GM18499 (cell line): ENCODE data around the gene VWF.

Source experiments
- ATAC-seq: cut with Tn5 transposase; IDR thresholded peaks from one replicate; pipeline ENCODE4 v1.9.1; 2021; ENCODE audit warnings: moderate number of reproducible peaks; ENCODE audit not compliant: insufficient read depth, unreplicated experiment

The VWF gene

DNA sequence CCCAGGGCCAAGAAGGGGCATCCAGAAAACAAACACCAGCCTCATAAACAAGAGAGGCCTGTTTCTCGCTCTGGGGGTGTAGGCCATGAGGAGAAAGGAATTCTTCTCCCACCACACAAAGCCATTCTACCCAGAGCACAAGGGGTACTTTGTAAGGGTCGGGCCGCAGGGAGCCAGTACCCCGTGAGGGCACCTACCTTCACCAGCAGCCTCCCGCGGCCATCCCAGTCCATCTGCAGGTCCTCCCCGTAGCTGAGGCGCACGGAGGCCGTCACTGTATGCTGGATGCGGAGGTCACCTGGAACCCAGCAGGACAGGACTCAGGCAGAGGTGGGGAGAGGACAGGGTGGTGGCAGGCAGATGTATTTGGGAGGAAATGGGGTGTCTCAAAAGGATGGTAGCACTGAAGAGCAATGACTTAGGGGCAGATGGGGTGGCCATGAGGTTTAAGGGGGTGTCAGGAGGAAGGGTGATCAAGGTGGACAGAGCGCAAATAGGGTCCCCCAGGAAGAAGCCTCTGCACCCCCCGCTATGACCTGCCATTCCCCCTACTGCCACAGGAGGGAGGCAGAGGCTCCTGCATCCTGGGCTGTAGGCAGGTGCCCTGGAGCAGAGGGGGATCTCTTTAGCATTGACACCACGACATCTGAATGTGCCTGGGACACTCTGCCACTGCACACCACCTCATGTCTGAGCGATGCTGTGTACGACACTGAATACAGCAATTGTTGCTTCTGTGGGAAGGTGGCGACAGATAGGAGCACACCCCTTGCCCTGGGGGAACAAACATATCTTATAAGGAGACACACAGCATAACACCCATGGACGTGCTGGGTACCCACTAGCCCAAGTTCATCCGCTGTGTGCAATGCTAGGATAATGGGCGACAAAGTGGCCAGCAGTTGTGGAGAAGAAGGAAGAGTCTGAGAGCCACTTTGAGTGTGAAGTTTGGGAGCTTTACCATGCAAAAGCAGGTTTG, 61.4 kb downstream of the VWF start:
- no peak for ATAC-seq

DNA sequence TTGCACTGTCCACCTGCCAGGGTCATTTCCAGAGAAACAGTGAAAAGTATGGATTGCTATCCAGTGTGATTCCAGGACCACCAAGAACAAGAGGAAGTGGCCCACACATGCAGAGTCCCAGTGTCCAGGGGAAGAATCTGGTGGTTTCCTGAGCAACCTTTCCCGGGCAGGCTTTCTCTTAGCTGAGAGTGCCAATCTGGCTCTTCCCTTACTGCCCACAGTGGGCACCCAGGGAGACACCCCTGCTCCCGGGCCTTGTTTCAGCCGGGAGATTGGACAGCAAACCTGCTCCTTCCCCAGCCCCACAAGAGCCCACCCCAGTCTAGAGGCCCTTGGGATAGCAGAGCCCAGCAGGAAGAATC, 62.1 kb downstream of the VWF start:
- no peak for ATAC-seq

- no peak for ATAC-seq
Measured at GRCh38 chr12:6061660-6062059, 62.8 kb downstream of the VWF start.

GRCh38 chr12:6059860-6060565, 64.5 kb downstream of the VWF start:
- no peak for ATAC-seq

DNA sequence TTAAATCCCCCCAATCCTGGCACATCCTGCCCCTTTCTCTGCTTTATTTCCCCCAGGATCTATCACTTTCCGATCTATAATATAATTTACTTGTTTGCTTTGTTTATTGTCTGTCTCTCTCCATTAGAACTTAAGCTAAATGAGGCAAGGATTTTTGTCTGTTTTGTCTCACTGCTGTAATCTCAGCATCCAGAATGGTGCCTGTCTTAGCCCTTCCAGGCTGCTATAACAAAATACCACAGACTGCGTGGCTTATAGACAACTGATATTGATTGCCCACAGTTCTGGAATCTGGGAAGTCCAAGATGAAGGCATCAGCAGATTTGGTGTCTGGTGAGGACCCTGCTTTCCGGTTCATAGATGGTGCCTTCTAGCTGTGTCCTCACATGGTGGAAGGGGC, 65.2 kb downstream of the VWF start:
- no peak for ATAC-seq

DNA sequence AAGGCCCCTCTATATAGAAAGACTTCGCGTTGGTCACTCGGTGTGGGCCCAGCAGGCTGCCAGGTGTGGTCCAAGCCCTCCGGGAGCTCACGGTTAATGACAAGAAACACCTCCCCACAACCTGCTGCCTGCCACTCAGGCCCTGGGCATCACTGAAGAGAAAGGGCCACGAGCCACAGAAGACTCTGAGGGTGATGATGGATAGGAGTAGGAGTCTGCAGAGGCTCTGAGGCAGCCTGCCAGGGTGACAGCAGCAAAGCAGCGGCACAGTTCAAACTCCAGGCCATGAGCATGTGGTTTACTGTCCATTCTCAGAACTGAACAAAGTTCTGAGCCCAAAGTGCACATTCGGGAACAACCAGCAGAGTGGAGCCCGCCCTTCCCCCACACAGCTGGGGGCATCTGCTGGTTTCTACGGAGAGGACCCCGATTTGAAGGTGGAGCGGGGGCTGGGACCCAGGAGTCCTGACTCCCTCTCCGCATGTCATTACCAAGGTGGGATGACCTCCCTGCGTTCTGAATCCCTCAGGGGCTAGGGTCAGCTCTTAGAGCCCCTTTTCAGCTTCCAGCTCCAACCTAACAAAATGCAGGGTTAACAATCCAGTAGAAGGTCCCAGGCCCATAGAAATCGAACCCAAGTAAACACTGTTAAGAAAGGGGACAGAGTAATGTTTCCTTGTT, 65.8 kb downstream of the VWF start:
- no peak for ATAC-seq

GRCh38 chr12:6057700-6058099, 66.8 kb downstream of the VWF start:
- no peak for ATAC-seq

- no peak for ATAC-seq
Measured at GRCh38 chr12:6056406-6057240, 67.8 kb downstream of the VWF start.

DNA sequence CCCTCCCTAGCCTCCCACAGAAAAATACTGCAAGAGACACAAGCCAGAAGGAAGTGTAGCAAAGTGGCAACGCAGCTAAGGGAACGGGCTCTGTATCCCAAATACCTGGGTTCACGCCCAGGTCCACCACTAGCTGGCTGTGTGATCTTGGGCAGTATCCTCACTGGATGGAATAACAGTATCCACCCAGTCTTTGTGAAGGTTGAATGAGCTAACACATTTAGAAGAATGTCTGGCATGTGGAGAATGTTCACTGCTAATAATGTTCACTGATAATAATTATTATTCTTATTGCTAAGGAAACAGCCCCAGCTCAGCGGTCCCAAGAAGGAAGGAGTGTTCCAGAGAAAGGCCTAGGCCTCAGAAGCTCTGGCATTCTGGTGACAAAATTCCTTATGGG, 70.9 kb downstream of the VWF start:
- ATAC-seq, result no peak

- no peak for ATAC-seq
Measured at GRCh38 chr12:6052940-6053329, 71.5 kb downstream of the VWF start.

DNA sequence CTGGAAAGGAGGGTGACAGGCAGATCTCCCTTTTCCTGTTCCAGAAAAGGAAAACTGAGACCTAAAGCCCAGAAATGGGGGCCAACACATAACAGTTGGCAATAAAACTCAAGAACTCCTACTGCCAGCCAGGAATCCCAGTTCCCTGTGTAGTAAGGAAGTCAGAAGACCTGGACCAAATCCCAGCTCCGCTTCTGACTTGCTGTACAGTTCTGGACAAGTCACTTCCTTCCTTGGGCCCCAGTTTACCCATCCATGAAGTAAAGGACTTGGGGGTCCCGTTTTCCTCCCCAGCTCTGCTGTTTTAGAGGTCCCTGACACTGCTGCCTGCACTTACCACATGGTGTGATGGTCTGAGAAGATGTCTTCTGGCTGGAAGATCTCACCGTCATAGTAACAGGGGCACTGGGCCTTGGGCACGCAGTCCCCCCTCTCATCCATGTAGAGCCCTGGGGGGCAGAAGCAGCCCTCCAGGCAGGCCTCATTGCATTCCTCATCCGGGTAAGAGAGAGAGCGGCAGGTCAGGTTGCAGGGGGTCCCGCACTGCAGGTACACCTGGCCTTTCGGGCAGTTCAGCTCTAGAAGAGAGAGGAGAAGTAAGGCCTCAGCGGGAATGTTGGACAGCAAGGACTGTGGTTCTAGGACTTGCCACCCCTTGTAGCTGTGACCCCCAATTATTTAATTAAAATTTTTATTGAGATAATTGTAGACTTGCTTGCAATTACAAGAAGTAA, 72.1 kb downstream of the VWF start:
- ATAC-seq, result no peak

- ATAC-seq, result no peak
Measured at GRCh38 chr12:6049992-6050391, 74.5 kb downstream of the VWF start.

DNA sequence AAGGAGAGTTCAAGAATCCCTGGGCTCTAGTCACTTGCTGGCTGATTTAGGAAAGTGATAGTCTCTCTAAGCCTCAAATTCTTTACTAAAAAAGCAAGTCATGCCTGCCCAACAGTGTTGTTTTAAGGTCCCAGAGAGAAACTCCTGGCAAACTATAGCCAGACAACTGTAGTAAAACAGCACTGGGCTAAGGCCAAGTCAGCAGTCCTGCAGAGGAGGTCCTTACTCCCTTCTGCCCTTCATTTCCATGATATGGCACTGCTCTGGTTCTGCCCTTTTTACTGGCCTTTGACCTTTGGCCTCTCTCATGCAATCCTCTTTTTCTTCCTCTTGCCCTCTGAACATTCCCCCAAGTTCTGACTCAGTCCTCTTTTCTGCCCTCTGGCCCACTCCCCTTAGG, 74.9 kb downstream of the VWF start:
- no peak for ATAC-seq

DNA sequence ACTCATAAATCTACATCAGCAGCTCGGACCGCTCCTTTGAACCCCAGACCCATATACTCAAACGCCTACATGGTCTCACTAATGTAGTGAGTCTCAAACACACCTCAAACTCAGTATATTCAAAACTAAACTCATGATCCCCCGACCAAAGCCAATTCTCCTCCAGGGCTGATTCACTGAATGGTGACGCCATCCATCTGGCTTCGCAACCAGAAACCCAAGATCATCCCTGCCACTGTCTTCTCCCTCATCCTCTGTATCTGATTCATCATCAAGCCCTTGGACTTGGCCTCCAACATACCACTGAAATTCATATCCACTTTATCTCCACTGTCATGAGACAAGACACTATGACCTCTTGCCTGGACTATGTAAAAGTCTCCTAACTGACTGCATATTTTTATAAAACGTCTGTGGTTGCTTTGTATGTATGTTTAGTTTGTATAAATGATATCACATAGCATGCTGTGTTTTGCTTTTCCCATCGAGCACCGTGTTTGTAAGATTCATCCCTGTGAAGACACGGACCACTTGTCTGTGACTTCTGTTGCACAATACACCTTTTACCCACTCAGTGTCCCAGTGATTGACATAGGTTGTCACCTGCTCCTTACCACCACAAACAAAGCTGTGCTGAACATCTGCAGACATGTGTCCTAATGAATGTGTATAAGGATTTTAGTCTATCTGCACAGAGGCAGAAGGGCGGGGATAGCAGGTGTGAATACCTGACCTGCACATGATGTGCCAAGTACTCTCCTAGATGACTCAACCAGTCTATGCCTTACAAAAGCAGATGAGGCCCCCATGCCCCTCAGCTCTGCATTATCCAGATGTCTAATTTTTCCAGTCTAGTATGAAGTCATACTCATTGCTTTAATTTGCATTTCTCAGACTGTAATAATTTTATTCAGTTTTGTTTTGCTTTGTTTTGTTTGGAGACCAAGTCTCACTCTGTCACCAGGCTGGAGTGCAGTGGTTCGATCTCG, 76.9 kb downstream of the VWF start:
- no peak for ATAC-seq

- no peak for ATAC-seq
Measured at GRCh38 chr12:6046511-6047180, 77.8 kb downstream of the VWF start.

- no peak for ATAC-seq
Measured at GRCh38 chr12:6045438-6045837, 79.0 kb downstream of the VWF start.

DNA sequence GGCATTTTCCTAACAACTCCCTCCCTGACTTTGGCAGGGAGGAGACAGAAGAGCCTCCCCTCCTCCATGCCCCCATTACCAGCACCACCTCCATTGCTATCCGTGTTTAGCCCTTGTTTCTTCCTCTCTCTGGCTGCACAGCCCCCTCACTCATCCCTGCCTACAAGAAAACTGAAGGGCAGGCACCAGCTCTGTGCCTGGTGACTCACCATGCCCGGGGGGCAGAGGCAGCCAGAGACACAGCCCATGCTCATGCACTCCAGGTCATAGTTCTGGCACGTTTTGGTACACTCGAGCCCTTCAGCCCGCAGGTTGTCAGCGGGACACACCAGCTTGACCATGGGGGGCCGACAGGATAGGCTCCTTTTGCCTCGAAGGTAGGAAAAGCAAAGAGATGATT, 80.4 kb downstream of the VWF start:
- ATAC-seq, result no peak

GRCh38 chr12:6042446-6042845, 82.0 kb downstream of the VWF start:
- ATAC-seq, result no peak
